GM23248 (cell line): ENCODE data around the gene ARHGEF11.

Experiments used
- EZH2 ChIP-seq: fragments of 200-600 bp; sonication (generic); IDR thresholded peaks from 2 replicates; pipeline ENCODE4 v1.6.1; 2018; ENCODE audit warnings: antibody characterized with exemption, mild to moderate bottlenecking; ENCODE audit not compliant: insufficient read depth, poor library complexity, severe bottlenecking
- EZH2phosphoT487 ChIP-seq: fragments of 200-600 bp; sonication (generic); IDR thresholded peaks from 2 replicates; pipeline ENCODE4 v1.6.1; 2018; ENCODE audit warnings: antibody characterized with exemption, moderate library complexity, mild to moderate bottlenecking, low read depth; ENCODE audit not compliant: insufficient read depth

GRCh38 chr1:156894711-156895454 is 150.7 kb downstream of the ARHGEF11 start:
- TF ChIP-seq EZH2 (no peak), EZH2phosphoT487 (no peak)
